ENCODE data around the gene HAX1. TPM values are rescaled to one million over a fixed set of nuclear protein-coding genes. Genes with fewer than 3 reads are reported as not detected.

The HAX1 gene
- total and polyA plus RNA-seq, 2 of the 8 experiments (the other 6 are each of a cell fraction or from before 2014, with no cell fraction given), result 82.2 to 115 TPM

- Histone ChIP-seq H3K18ac (ENCODE audit: extremely low read depth, low read length) (no peak overlapping the region), H2BK5ac (ENCODE audit: low read depth, low read length) (no peak overlapping the region), H3K23me2 (ENCODE audit: low read depth, low read length) (peaks cover 22% of the 10 kb centered on the region), H3K9me3 (ENCODE audit: insufficient read depth in 2 of 2, low read depth in 1 of 2, low read length in 1 of 2) (no peaks in the 10 kb centered on the region), H3K36me3 (ENCODE audit: control insufficient read depth in 2 of 4, insufficient read depth in 4 of 4, low read length in 3 of 4) (no peaks in the 10 kb centered on the region), H2BK20ac (ENCODE audit: low read length) (no peak overlapping the region), H3K4me2 (ENCODE audit: insufficient read depth in 1 of 2, low read depth in 2 of 2, low read length in 2 of 2) (peak overlapping the region; percentile 86 to 87; a peak in 3 of 4 replicates), H3K4me3 (ENCODE audit: extremely low read depth in 1 of 4, insufficient read depth in 2 of 4, low read depth in 3 of 4, low read length in 4 of 4) (peak overlapping the region in 3 of 4 experiments; percentile 82 to 89 (median 89); a peak in 4 of 8 replicates), H4K8ac (ENCODE audit: extremely low read depth, insufficient read depth, low read length) (no peak overlapping the region), H3K27me3 (replicated peaks in 1 of 4; ENCODE audit: control insufficient read depth in 3 of 4, extremely low read depth in 1 of 4, insufficient read depth in 3 of 4, low read length in 3 of 4) (no peaks in the 10 kb centered on the region), H4K20me1 (replicated peaks in 1 of 2; ENCODE audit: control insufficient read depth in 1 of 2, insufficient read depth in 2 of 2, low read length in 2 of 2) (peaks cover 0 to 2% of the 10 kb centered on the region in 2 experiments), H2AFZ (ENCODE audit: low read length) (no peak overlapping the region), H3K23ac (ENCODE audit: insufficient read length) (no peak overlapping the region), H3K79me2 (ENCODE audit: control insufficient read depth in 1 of 2, insufficient read depth in 2 of 2, low read length in 2 of 2) (peaks cover 0 to 11% of the 10 kb centered on the region in 2 experiments; a peak in 2 of 4 replicates), H3K9ac (replicated peaks in 1 of 4; ENCODE audit: extremely low read depth in 1 of 4, low read depth in 3 of 4, low read length in 3 of 4) (no peak overlapping the region), H2BK15ac (ENCODE audit: low read length) (peak overlapping the region; percentile 88), H2BK12ac (ENCODE audit: low read depth, low read length) (no peak overlapping the region), H3K4me1 (replicated peaks in 1 of 4; ENCODE audit: control insufficient read depth in 3 of 4, insufficient read depth in 4 of 4, low read length in 3 of 4) (peaks cover 16 to 20% (median 18%) of the 10 kb centered on the region in 4 experiments), H2BK120ac (replicated peaks; ENCODE audit: low read depth, low read length) (no peak overlapping the region), H3K56ac (replicated peaks; ENCODE audit: insufficient read length, low read depth, low read length) (no peak overlapping the region), H3K79me1 (ENCODE audit: low read depth, low read length) (peaks cover 7% of the 10 kb centered on the region; the same call in 1 of the 2 replicates), H4K5ac (ENCODE audit: insufficient read length, low read depth, low read length) (no peak overlapping the region), H2AK5ac (ENCODE audit: low read depth, low read length) (peak overlapping the region; percentile 11; the same call in 1 of the 2 replicates), H4K91ac (replicated peaks; ENCODE audit: insufficient read length, low read length) (no peak overlapping the region), H3K4ac (replicated peaks; ENCODE audit: insufficient read length, low read depth, low read length) (no peak overlapping the region), H3K27ac (ENCODE audit: low read depth, low read length) (no peak overlapping the region), H3K14ac (ENCODE audit: insufficient read length) (no peak overlapping the region)
- WGBS, 2 experiments (ENCODE audit: extremely low coverage in 1 of 2, insufficient coverage in 1 of 2, insufficient read length in 1 of 2, insufficient replicate concordance in 2 of 2, low coverage in 1 of 2, low lambda C conversion rate in 2 of 2, missing lambda C conversion rate in 1 of 2), result 86% methylated on average over 2 of the region's 2 CpGs; no CpG with 5 or more reads in 1 of the 2 experiments
- POLR2A ChIA-PET (ENCODE audit: partially characterized antibody), result interaction anchor here (0.6 to 2.9 kb wide), 7 partner anchors 10 to 334 kb away, joined by 3 to 11 read pairs (median 5); partner anchors contain the start of genes HAX1, RPS27 and UBAP2L
- FAIRE-seq, result no peak
- no peak for DNase-seq (ENCODE audit: low read depth in 1 of 2, low spot score in 2 of 2)
- CTCF ChIA-PET (ENCODE audit: partially characterized antibody), result interaction anchor here (0.6 to 21.7 kb wide), 16 partner anchors 11 to 251 kb away, joined by 3 to 507 read pairs (median 3); partner anchors contain the start of genes HAX1 and TPM3
- no peak for TF ChIP-seq RFX5 (IDR thresholded peaks at IDR 0.05; ENCODE audit: borderline replicate concordance, low read depth, low read length)
- TF ChIP-seq EZH2 (IDR thresholded peaks at IDR 0.05; ENCODE audit: low read depth, low read length, severe bottlenecking), result no peak
- no peak for TF ChIP-seq SP1 (IDR thresholded peaks at IDR 0.05; ENCODE audit: low read depth, low read length)
- no peak for TF ChIP-seq EGR1 (IDR thresholded peaks at IDR 0.05; ENCODE audit: borderline replicate concordance, low read depth, low read length)
- TF ChIP-seq ATF3 (IDR thresholded peaks at IDR 0.05; ENCODE audit: insufficient read depth, low read depth, low read length), result no peak
- TF ChIP-seq TAF1 (IDR thresholded peaks at IDR 0.05; ENCODE audit: low read depth, low read length), result no peak
- no peak for TF ChIP-seq SIX5 (IDR thresholded peaks at IDR 0.05; ENCODE audit: low read depth, low read length)
- TF ChIP-seq EP300 (IDR thresholded peaks at IDR 0.05; ENCODE audit: borderline replicate concordance in 1 of 2, low read depth in 2 of 2, low read length in 2 of 2), result no peak
- no peak for TF ChIP-seq RNF2 (IDR thresholded peaks at IDR 0.05; ENCODE audit: borderline replicate concordance, low read depth, low read length, missing control alignments, poor library complexity, severe bottlenecking)
- TF ChIP-seq PHF8 (conservative IDR thresholded peaks at IDR 0.05; ENCODE audit: low read depth, low read length), result no peak
- no peak for TF ChIP-seq CREB1 (IDR thresholded peaks at IDR 0.05)
- no peak for TF ChIP-seq ZNF274 (IDR thresholded peaks at IDR 0.05; ENCODE audit: borderline replicate concordance, extremely low read depth, low read length)
- no peak for TF ChIP-seq CBX5 (IDR thresholded peaks at IDR 0.05; ENCODE audit: low read depth, low read length)
Observed at GRCh38 chr1:154324241-154324640, 51.8 kb downstream of the HAX1 start.

Measured in H1 (cell line).